Spinal cord (tissue), 10 donors: ENCODE data around the gene IL27RA. TPM values are rescaled to one million over a fixed set of nuclear protein-coding genes. Genes with fewer than 3 reads are reported as not detected.

Experiments used
- DNase-seq, 6 donors: peaks; one replicate each; pipeline versions ENCODE4 v3.0.0 to v3.0.0-alpha.2; 2013 to 2015; ENCODE audit warnings: low spot score in 6 of 6, low read depth in 4 of 6
- H3K27ac ChIP-seq: one replicate; pipeline ENCODE4 v1.5.1; 2013; ENCODE audit warnings: low read depth, low read length, control low read depth
- H3K27me3 ChIP-seq: one replicate; pipeline ENCODE4 v1.6.1; 2013; ENCODE audit warnings: low read length; ENCODE audit not compliant: control insufficient read depth, insufficient read depth
- H3K36me3 ChIP-seq: one replicate; pipeline ENCODE4 v1.6.1; 2013; ENCODE audit warnings: low read length; ENCODE audit not compliant: control insufficient read depth, insufficient read depth
- H3K4me1 ChIP-seq: one replicate; pipeline ENCODE4 v1.6.1; 2013; ENCODE audit warnings: low read length; ENCODE audit not compliant: control insufficient read depth, insufficient read depth
- H3K4me3 ChIP-seq: one replicate; pipeline ENCODE4 v1.5.1; 2013; ENCODE audit warnings: low read depth, low read length, control low read depth
- H3K9me3 ChIP-seq: one replicate; pipeline ENCODE4 v1.6.1; 2013; ENCODE audit warnings: low read length; ENCODE audit not compliant: control insufficient read depth, insufficient read depth
- WGBS: methylation state at CpG from one replicate; pipeline ENCODE4 v1.1.5; 2013; ENCODE audit warnings: missing lambda C conversion rate; ENCODE audit not compliant: insufficient coverage; 5-methylcytosine and 5-hydroxymethylcytosine counted together
- long read RNA-seq, 4 donors: transcript quantifications; one replicate each; lab custom pipeline, GENCODE V29; 2026
- polyA plus RNA-seq, 2 donors: library from polyadenylated mRNA; unstranded; fragments of 120-200 nt; gene quantifications; one replicate each; pipeline ENCODE4 v1.2.1, GENCODE V29; 2013; ENCODE audit not compliant: insufficient read length in 2 of 2
- total RNA-seq, 2 donors: library from RNA; depleted of rRNA in 1 of 2; stranded (reverse); fragments of 120-200 nt in 1 of 2; fragments of >200 nt in 1 of 2; gene quantifications; one replicate each; pipeline versions ENCODE4 v1.2.3 to v1.2.4, GENCODE V29; 2013 to 2014
- donor health status: healthy.

The IL27RA gene
- total RNA-seq (1 to 10 TPM; 4.1 to 4.7 TPM), polyA plus RNA-seq (1 to 10 TPM; 5.6 to 5.7 TPM)
- long read RNA-seq, donor 1, partial matches to known transcripts = 0 of 1 reads
- long read RNA-seq, donor 1, other reads (novel, unspliced or antisense) = 0 of 1 reads
- long read RNA-seq, donor 2 = 0 reads
- long read RNA-seq, donor 3, partial matches to known transcripts = 0 of 1 reads
- long read RNA-seq, donor 3, other reads (novel, unspliced or antisense) = 0 of 1 reads
- long read RNA-seq, donor 4, partial matches to known transcripts = 0 of 3 reads
- long read RNA-seq, donor 4, other reads (novel, unspliced or antisense) = 0 of 3 reads

DNA sequence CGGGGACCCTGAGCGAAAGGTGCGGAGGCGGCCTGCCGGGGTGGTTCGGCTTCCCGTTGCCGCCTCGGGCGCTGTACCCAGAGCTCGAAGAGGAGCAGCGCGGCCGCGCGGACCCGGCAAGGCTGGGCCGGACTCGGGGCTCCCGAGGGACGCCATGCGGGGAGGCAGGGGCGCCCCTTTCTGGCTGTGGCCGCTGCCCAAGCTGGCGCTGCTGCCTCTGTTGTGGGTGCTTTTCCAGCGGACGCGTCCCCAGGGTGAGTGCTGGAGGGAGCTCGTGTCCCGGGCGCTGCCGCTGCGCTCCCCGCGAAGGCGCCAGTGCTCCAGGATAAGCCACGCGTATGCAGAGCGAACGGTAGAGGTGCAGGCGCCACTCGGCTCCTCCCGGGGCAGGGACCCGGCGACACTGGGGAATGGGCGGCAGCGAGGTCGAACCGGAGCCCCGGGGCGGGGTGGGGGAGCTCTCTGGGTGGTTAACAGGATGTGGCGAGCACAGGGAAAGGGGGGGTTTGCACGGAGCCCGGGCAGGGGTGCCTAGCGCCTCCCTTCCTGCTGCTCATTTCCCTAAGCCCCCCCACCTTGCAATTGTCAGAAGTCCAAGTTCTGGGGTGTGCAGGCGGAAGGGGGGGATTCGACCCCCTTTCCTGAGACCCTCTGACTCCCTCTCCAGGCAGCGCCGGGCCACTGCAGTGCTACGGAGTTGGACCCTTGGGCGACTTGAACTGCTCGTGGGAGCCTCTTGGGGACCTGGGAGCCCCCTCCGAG lies at the start of gene IL27RA:
Gene IL27RA, plus strand, starts transcription at position 44 of the 762 bp plus-strand sequence. Its CDS starts 111 bp downstream, at position 155.
- Histone ChIP-seq H3K4me1 (peaks cover 17% of the 10 kb centered on the region), H3K4me3 (peak within 1 kb of the TSS; percentile 55), H3K27ac (no peak within 1 kb of the TSS), H3K36me3 (no peaks in the 10 kb centered on the region), H3K27me3 (peaks cover 14% of the 10 kb centered on the region), H3K9me3 (no peaks in the 10 kb centered on the region)
- peak in 4 of 6 donors; percentile 20 to 84 (median 56) for DNase-seq
- WGBS = under 1% methylated on average over 53 of the region's 63 CpGs

DNA sequence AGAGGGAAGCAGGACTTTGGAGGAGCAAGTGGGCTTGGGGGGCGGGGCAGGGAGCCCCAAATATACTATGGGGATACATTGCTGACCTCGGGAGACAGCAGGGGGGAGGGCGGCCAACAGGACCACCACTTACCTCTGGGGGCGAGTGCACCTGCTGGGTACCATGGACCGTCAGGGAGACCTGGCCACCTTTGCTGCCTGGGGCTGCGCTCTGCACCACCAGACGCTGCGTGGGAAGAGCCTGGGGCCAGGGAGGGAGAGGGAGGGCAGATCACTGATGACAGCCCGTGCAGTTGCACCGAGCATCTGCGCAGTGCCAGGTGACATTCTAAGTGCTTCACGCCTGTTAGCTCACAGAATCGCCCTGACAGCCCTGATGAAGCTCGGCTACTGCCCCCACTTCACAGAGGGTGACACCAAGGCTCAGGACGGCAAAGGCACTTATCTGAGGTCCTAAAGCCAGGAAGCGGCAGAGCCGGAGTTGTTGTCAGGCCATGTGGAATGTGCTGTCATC lies 49.5 kb upstream of the IL27RA start:
- 87% methylated on average over 17 of the region's 17 CpGs for WGBS

DNA sequence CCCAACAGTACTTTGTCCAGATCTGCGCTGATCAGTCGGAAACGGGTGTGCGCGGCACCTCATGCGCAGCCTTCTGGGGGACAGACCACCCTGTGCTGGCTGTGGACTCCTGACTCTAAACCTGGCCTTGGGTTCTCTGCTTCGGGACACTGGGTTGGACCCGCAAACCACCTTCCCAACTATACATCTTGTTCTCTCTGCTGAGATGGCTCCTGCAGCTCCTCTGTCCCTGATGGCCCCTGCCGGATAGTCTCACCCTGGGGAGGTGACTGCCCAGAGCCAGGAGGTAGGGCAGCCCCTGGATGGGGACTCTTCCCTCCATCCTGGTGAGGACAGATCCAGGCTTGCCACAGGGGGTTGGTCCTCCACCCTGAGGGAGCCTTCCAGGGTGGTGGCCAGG lies 48.8 kb upstream of the IL27RA start:
- no peaks in the 10 kb centered on the region for H3K27me3 ChIP-seq
- no peak overlapping the region for H3K27ac ChIP-seq
- WGBS = 98% methylated on average over 9 of the region's 9 CpGs
- H3K4me3 ChIP-seq = no peak overlapping the region
- H3K36me3 ChIP-seq = peaks cover 92% of the 10 kb centered on the region
- DNase-seq = no peak
- H3K9me3 ChIP-seq = no peaks in the 10 kb centered on the region
- peaks cover 34% of the 10 kb centered on the region for H3K4me1 ChIP-seq

More for the DNA sequence above, 49.5 kb upstream of the IL27RA start:
- Histone ChIP-seq H3K27ac (no peak overlapping the region), H3K4me1 (peaks cover 33% of the 10 kb centered on the region), H3K9me3 (no peaks in the 10 kb centered on the region), H3K4me3 (no peak overlapping the region), H3K36me3 (peaks cover 92% of the 10 kb centered on the region), H3K27me3 (no peaks in the 10 kb centered on the region)
- no peak for DNase-seq

DNA sequence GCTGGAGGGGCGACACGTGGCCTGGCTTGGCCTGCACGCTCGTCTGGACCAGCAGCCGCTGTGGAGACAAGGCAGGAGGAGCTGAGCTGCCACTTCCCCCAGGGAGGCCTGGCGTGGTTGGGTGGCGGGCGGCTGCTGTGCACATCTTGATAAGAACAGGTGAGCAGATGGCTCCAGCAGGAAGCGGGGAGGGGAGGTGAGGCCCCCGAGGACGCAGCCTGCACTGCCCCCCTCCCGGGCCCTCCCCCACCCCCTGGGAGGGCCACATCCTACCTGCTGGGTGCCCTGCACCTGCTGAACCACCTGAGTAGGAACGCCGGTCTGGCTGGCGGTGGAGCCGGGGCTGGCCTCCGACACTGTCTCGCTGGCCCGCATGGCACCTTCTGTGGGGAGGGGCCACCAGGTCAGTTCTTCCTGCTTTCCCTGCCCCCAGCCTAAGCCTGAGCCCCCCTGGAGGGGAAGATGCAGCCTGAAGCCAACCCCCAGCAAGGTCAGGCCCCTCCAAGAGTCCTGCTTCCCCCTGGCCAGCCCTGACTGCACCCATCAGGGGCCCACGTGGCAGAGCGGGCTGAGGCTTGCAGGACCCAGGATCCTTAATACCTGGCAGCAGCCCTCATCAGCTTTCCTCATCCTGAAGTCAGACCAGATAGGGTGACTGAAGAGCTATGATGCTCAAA lies 48.2 kb upstream of the IL27RA start:
- Histone ChIP-seq H3K27me3 (no peaks in the 10 kb centered on the region), H3K4me1 (peaks cover 30% of the 10 kb centered on the region), H3K27ac (no peak overlapping the region), H3K4me3 (no peak overlapping the region), H3K9me3 (no peaks in the 10 kb centered on the region), H3K36me3 (peaks cover 92% of the 10 kb centered on the region)
- no peak for DNase-seq
- WGBS = 88% methylated on average over 20 of the region's 21 CpGs

DNA sequence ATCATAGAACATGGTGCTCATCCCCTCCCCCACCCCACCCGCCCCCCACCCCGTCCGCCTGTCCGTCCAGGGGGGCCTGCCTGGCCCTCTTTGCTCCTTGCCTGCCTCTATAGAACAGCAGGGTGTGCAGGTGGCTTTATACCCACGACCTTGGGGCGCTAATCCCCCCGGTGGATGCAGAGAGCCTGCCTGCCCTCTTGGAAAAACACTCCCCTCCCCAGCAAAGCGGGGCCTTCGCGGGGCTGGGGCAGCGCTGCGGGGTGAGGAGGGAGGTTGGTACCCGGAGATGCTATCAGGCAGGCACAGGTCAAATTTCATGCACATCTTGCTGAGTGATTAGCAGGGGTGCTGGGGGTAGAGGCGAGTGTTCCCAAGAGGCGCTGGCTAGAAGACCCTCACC lies 47.4 kb upstream of the IL27RA start:
- H3K27me3 ChIP-seq = no peaks in the 10 kb centered on the region
- peaks cover 97% of the 10 kb centered on the region for H3K36me3 ChIP-seq
- no peaks in the 10 kb centered on the region for H3K9me3 ChIP-seq
- no peak overlapping the region for H3K27ac ChIP-seq
- H3K4me3 ChIP-seq = no peak overlapping the region
- no peak for DNase-seq
- H3K4me1 ChIP-seq = peaks cover 25% of the 10 kb centered on the region
- WGBS = no CpG with 5 or more reads among the region's 15 CpGs

DNA sequence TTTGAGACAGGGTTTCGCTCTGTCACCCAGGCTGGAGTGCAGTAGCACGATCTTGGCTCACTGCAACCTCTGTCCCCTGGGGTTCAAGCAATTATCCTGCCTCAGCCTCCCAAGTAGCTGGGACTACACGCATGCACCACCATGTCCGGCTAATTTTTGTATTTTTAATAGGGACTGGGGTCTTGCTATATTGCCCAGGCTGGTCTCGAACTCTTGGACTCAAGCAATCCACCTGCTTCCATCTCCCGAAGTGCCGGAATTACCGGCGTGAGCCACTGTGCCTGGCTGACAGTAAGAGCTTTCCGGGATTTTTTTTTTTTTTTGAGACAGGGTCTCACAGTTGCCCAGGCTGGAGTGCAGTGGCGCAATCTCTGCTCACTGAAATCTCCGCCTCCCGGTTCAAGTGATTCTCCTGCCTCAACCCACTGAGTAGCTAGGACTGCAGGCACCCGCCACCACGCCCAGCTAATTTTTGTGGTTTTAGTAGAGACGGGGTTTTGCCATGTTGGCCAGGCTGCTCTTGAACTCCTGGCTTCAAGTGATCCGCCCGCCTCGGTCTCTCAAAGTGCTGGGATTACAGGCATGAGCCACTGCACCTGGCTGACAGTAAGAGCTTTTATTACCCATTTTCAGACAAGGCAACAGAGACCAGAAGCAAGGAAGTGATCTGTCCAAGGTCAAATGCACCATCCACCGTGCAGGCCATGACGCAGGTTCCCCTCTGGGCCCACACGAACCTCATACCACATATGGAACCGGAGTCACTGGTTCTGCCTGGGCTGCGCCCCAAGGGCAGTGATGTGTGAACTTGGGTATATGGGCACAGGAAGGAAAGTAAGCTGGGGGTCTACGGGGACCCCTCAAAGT lies 46.5 kb upstream of the IL27RA start:
- peaks cover 96% of the 10 kb centered on the region for H3K36me3 ChIP-seq
- no peaks in the 10 kb centered on the region for H3K27me3 ChIP-seq
- H3K27ac ChIP-seq = no peak overlapping the region
- no peak for DNase-seq
- 92% methylated on average over 14 of the region's 25 CpGs for WGBS
- H3K9me3 ChIP-seq = no peaks in the 10 kb centered on the region
- H3K4me1 ChIP-seq = peaks cover 18% of the 10 kb centered on the region
- no peak overlapping the region for H3K4me3 ChIP-seq

DNA sequence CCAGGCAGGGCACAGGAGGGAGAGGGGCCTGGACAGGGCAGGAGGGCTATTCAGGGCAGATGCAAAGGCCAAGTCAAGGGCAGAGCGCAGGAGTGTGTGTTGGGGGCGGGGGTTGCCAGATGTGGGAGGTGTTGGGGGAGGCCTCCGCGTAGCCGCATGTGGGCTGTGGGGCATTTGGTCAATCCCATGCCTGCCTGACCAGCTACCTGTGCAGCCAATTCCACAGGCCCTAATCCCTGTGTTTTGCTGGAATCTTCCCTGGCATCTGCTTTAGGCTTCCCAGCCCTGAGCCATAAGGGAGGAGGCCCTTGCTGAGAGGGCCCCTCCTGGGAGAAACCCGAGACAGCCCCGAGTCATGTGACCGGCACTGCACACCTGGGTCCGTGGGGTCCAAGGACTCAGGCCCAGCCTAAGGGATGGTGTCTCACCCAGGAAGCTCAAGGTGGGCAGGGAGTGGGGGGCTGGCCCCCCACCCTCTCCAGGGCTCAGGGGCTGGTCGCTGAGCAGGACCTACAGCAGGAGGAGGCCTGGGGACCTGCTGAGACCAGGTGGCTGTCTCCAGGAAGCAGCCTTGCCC lies 45.7 kb upstream of the IL27RA start:
- Histone ChIP-seq H3K4me3 (no peak overlapping the region), H3K27me3 (no peaks in the 10 kb centered on the region), H3K36me3 (peaks cover 96% of the 10 kb centered on the region), H3K9me3 (no peaks in the 10 kb centered on the region), H3K4me1 (peaks cover 18% of the 10 kb centered on the region), H3K27ac (peak overlapping the region; percentile 67)
- no peak for DNase-seq
- 80% methylated on average over 9 of the region's 10 CpGs for WGBS

DNA sequence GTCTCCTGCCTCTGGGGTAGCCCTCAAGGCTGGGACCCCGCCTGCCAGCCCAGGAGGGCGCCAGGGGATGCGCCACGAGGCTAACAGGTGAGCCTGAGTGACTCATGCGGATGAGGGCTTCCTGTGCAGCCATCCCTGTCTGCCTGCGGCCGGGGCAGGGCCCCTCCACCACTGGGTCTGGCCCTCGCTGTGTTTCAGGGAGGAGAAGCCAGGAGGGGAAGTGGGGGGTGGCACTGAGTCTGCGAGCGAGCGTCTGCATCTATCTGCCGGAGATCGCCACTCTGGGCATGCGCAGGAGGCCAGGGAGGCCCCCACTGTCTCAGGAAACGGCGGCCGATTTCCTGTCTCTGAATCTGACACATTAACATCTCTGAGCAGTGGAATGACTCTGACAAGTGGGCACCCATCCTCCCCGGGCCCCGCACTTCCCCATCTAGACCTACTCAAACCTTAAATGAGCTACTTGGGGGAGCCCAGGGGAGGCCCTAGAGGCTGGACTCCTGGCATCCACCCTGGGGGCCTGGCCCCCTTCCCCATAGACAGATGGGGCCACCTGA lies 45.1 kb upstream of the IL27RA start:
- DNase-seq = peak in 2 of 6 donors; percentile 67 to 69
- H3K36me3 ChIP-seq = peaks cover 96% of the 10 kb centered on the region
- peaks cover 18% of the 10 kb centered on the region for H3K4me1 ChIP-seq
- no peak overlapping the region for H3K4me3 ChIP-seq
- peak overlapping the region; percentile 67 for H3K27ac ChIP-seq
- no peaks in the 10 kb centered on the region for H3K9me3 ChIP-seq
- 49% methylated on average over 19 of the region's 19 CpGs for WGBS
- H3K27me3 ChIP-seq = no peaks in the 10 kb centered on the region
